ENCODE measurements around the gene SLC12A3. TPM values are rescaled to one million over a fixed set of nuclear protein-coding genes. Genes with fewer than 3 reads are reported as not detected.

SLC12A3 gene
- total RNA-seq, 1 donor from 2014 or later = not detected

DNA sequence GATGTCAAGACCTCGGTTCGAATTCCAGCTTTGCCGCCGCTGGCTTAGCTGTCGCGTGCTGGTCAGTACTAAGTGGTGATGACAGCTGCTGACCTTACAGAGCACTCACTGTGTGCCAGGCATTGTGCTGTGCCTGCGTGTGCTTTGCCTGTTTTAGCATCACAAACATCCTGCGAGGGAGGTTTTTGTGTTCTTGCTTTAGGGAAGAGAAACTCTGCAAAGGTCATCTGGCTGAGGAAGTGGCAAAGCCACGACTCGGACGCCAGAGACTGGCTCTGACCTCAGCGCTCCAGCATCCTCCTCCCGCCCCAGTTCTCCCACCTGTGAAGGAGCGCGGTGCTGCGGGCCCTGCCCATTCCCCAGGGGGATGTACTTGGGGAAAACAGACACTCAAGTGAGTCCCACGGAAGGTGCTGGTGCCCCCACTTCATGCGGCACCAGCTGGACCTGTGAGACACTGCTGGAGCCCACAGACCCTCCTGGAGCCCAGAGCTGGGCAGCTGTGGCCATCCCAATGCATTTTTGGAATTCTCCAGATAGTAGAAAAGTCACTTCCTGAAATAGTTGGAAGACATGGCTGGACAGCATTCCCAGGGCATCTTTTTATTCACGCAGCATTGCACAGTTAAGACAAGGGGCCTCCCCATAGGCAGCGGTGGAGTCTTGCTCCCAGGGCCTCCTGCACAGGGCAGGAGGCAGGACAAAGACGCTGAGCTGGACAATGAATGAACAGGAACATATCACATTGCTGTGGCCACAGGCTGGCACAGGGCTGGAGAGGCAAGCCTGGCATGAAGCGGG lies 47.0 kb downstream of the SLC12A3 start:
- intact Hi-C loops (cut with micrococcal nuclease) = no loop called here
- H3K27me3 Mint-ChIP-seq (ENCODE audit: insufficient read depth) = peaks cover 3% of the 10 kb centered on the region
- peaks cover 40% of the 10 kb centered on the region for H3K4me1 Mint-ChIP-seq (ENCODE audit: low read depth)
- H3K9me3 Mint-ChIP-seq = no peaks in the 10 kb centered on the region
- no peak overlapping the region for H3K4me3 Mint-ChIP-seq
- DNase-seq (ENCODE audit: low spot score) = no peak
- peak overlapping the region; percentile 13 for H3K27ac Mint-ChIP-seq
- no peaks in the 10 kb centered on the region for H3K36me3 Mint-ChIP-seq (ENCODE audit: low read depth)

GRCh38 chr16:56912746-56913708 lies 48.0 kb downstream of the SLC12A3 start:
- peaks cover 3% of the 10 kb centered on the region for H3K27me3 Mint-ChIP-seq (ENCODE audit: insufficient read depth)
- no peak for DNase-seq (ENCODE audit: low spot score)
- H3K36me3 Mint-ChIP-seq (ENCODE audit: low read depth) = peaks cover 5% of the 10 kb centered on the region
- intact Hi-C loops (cut with micrococcal nuclease) = no loop called here
- H3K27ac Mint-ChIP-seq = peak overlapping the region; percentile 13
- H3K4me3 Mint-ChIP-seq = no peak overlapping the region
- no peaks in the 10 kb centered on the region for H3K9me3 Mint-ChIP-seq
- H3K4me1 Mint-ChIP-seq (ENCODE audit: low read depth) = peaks cover 51% of the 10 kb centered on the region

DNA sequence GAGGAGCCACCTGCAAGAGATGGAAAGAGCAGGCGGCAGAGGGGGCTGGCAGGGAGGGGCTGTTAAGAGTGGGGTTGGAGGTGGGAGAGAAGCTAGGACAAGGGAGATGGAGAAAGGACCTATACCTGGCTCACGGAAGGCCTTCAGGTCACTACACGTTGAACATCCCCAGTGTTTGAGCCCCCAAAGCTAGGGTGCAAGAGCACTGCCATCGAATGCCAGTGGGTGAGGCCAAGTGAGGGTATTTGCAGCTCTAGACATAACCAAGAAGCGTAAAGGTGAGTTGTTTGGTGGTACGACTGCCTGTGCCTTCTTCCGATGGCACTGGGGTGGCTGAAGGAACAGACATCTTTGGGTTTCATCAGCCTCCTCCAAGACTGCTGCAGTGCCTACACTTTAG lies 49.9 kb downstream of the SLC12A3 start:
- no peak for DNase-seq (ENCODE audit: low spot score)
- Mint-ChIP-seq H3K27me3 (ENCODE audit: insufficient read depth) (no peaks in the 10 kb centered on the region), H3K36me3 (ENCODE audit: low read depth) (peaks cover 5% of the 10 kb centered on the region), H3K4me1 (ENCODE audit: low read depth) (peaks cover 63% of the 10 kb centered on the region), H3K9me3 (no peaks in the 10 kb centered on the region), H3K27ac (no peak overlapping the region), H3K4me3 (no peak overlapping the region)
- intact Hi-C loops (cut with micrococcal nuclease) = no loop called here

- DNase-seq (ENCODE audit: low spot score) = no peak
- Mint-ChIP-seq H3K4me3 (no peak overlapping the region), H3K4me1 (ENCODE audit: low read depth) (peaks cover 60% of the 10 kb centered on the region), H3K27me3 (ENCODE audit: insufficient read depth) (no peaks in the 10 kb centered on the region), H3K27ac (no peak overlapping the region), H3K9me3 (no peaks in the 10 kb centered on the region), H3K36me3 (ENCODE audit: low read depth) (peaks cover 5% of the 10 kb centered on the region)
- intact Hi-C loops (cut with micrococcal nuclease) = loop anchor here (2.0 kb wide), 2 partner anchors 23 to 49 kb away; no protein-coding TSS in a partner anchor
Observed at GRCh38 chr16:56915336-56916119, 50.5 kb downstream of the SLC12A3 start.

DNA sequence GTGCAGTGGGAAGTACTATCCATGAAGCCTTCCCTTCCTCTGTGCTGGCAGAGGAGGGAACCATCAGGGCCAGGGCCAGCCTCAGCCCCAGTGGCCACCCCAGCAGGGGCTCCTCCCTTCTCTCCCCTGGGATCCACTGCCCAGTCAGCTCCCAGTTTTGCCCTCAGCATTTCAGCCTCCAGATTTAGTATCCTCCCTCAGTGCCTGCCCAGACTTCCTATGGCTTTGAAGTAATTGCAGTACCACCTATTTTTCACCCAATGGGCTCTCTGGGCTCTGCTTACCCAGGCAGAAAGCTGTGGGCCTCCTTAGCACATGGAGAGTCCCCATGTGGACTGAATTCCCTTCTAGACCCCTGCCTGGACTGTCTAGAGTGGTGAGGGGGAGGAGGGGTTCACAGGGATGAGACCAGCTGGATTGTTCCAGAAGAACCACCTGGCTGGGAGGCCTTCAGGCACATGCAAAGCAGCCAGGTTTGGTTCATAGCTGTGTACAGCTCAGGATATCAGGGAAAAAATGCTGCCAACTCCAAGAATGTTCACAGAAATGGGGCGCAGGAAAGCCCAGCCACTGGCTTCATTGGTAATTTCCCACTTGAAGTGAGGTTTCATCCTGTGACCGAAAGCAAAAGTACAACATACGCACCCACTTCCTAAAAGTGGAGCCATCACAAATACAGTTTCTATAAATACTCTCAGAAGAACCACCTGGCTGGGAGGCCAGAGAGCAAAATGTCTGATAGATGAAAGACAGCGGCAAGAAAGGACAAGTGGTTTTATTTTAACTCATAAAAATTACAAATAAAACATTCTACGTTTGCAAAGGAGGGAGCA lies 51.8 kb downstream of the SLC12A3 start:
- intact Hi-C loops (cut with micrococcal nuclease) = loop anchor here (1.0 to 2.0 kb wide), 3 partner anchors 16 to 50 kb away; partner anchors contain the start of gene HERPUD1
- H3K9me3 Mint-ChIP-seq = no peaks in the 10 kb centered on the region
- H3K4me1 Mint-ChIP-seq (ENCODE audit: low read depth) = peaks cover 50% of the 10 kb centered on the region

GRCh38 chr16:56918467-56919012 lies 53.5 kb downstream of the SLC12A3 start:
- no peak for DNase-seq (ENCODE audit: low spot score)
- Mint-ChIP-seq H3K4me3 (no peak overlapping the region), H3K4me1 (ENCODE audit: low read depth) (peaks cover 37% of the 10 kb centered on the region), H3K27me3 (ENCODE audit: insufficient read depth) (no peaks in the 10 kb centered on the region), H3K9me3 (no peaks in the 10 kb centered on the region), H3K36me3 (ENCODE audit: low read depth) (peaks cover 8% of the 10 kb centered on the region), H3K27ac (no peak overlapping the region)
- intact Hi-C loops (cut with micrococcal nuclease) = no loop called here

More for the DNA sequence above, 51.8 kb downstream of the SLC12A3 start:
- Mint-ChIP-seq H3K36me3 (ENCODE audit: low read depth) (peaks cover 8% of the 10 kb centered on the region), H3K27ac (peak overlapping the region; percentile 93), H3K4me3 (peak overlapping the region; percentile 71), H3K27me3 (ENCODE audit: insufficient read depth) (no peaks in the 10 kb centered on the region)
- peak; percentile 43 for DNase-seq (ENCODE audit: low spot score)

DNA sequence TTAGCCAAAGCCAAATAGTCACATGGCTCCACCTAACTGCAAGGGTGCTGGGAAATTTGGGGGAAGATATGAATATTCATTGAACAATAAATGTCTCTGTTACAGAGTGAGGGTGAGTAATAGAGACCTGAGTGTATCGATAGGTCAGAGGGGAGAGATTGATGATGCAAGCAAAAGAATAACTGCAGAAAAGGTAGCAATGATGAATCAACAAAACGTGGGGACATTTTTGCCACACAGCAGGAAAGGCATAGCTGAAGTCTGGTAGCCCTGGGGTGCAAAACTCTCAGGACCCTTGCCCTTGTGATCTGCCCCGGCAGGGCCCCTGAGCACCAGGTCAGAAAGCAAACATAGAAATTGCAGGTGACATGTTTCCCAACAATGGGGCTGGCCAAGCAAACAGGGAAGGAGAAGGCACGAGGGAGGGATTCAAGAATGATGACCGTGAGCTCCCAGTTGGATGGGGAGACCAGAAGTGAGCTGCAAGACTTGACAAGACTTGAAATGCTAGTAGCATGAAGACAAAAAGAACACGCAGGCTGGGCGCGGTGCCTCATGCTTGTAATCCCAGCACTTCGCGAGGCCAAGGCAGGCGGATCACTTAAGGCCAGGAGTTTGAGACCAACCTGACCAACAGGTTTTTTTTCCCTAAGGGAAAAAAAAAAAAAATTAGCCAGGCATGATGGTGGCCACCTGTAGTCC lies 54.2 kb downstream of the SLC12A3 start:
- Mint-ChIP-seq H3K36me3 (ENCODE audit: low read depth) (peaks cover 8% of the 10 kb centered on the region), H3K27me3 (ENCODE audit: insufficient read depth) (no peaks in the 10 kb centered on the region), H3K9me3 (no peaks in the 10 kb centered on the region), H3K27ac (no peak overlapping the region), H3K4me1 (ENCODE audit: low read depth) (peaks cover 43% of the 10 kb centered on the region), H3K4me3 (no peak overlapping the region)
- intact Hi-C loops (cut with micrococcal nuclease) = no loop called here
- no peak for DNase-seq (ENCODE audit: low spot score)

DNA sequence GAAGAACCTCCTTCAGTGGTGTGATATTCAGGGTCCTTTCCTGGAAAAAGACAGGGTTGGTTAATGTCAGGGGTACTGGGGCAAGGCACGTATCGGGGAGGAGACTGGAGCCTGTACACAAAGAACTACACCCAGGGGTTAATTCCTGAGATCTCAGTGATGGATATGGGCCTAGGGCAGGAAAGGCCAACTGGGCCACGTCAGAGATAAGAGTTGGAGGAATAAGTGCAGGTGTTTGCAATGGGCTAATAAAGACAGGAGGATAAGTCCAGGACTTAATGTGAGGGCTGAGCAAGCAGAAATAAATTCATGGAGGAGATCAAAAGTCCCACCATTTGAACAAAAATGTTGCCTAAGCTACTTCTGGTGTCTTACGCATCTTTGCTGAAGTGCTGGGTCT lies 56.6 kb downstream of the SLC12A3 start:
- peaks cover 48% of the 10 kb centered on the region for H3K4me1 Mint-ChIP-seq (ENCODE audit: low read depth)
- no peaks in the 10 kb centered on the region for H3K9me3 Mint-ChIP-seq
- H3K4me3 Mint-ChIP-seq = no peak overlapping the region
- intact Hi-C loops (cut with micrococcal nuclease) = no loop called here
- H3K27me3 Mint-ChIP-seq (ENCODE audit: insufficient read depth) = no peaks in the 10 kb centered on the region
- H3K36me3 Mint-ChIP-seq (ENCODE audit: low read depth) = peaks cover 8% of the 10 kb centered on the region
- H3K27ac Mint-ChIP-seq = no peak overlapping the region
- no peak for DNase-seq (ENCODE audit: low spot score)

- intact Hi-C loops (cut with micrococcal nuclease) = no loop called here
Observed at GRCh38 chr16:56923481-56924091, 58.6 kb downstream of the SLC12A3 start.

GRCh38 chr16:56927471-56927870 lies 62.5 kb downstream of the SLC12A3 start:
- Mint-ChIP-seq H3K4me1 (ENCODE audit: low read depth) (peaks cover 24% of the 10 kb centered on the region), H3K4me3 (no peak overlapping the region), H3K27me3 (ENCODE audit: insufficient read depth) (no peaks in the 10 kb centered on the region), H3K27ac (no peak overlapping the region), H3K9me3 (no peaks in the 10 kb centered on the region), H3K36me3 (ENCODE audit: low read depth) (peaks cover 2% of the 10 kb centered on the region)
- no peak for DNase-seq (ENCODE audit: low spot score)
- intact Hi-C loops (cut with micrococcal nuclease) = no loop called here

More at GRCh38 chr16:56923481-56924091, 58.6 kb downstream of the SLC12A3 start:
- H3K27me3 Mint-ChIP-seq (ENCODE audit: insufficient read depth) = no peaks in the 10 kb centered on the region
- no peaks in the 10 kb centered on the region for H3K9me3 Mint-ChIP-seq
- H3K4me3 Mint-ChIP-seq = no peak overlapping the region
- peaks cover 6% of the 10 kb centered on the region for H3K36me3 Mint-ChIP-seq (ENCODE audit: low read depth)
- no peak overlapping the region for H3K27ac Mint-ChIP-seq
- no peak for DNase-seq (ENCODE audit: low spot score)
- peaks cover 28% of the 10 kb centered on the region for H3K4me1 Mint-ChIP-seq (ENCODE audit: low read depth)

DNA sequence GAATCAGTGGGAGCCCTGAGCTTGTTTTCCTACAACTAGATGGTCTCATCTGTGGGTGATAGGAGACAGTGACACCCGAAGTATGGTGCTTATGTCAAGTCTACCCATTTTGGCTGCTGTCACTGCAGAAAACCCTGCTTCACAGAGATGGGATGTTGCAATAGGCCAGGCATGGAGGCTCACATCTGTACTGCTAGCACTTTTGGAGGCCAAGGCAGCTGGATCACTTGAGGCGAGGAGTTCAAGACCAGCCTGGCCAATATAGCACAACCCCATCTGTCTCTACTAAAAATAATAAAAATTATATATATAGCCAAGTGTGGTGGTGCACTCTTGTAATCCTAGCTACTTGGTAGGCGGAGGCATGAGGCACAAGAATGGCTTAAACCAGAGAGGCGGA lies 64.6 kb downstream of the SLC12A3 start:
- no peak overlapping the region for H3K4me3 Mint-ChIP-seq
- no peaks in the 10 kb centered on the region for H3K27me3 Mint-ChIP-seq (ENCODE audit: insufficient read depth)
- peaks cover 19% of the 10 kb centered on the region for H3K36me3 Mint-ChIP-seq (ENCODE audit: low read depth)
- intact Hi-C loops (cut with micrococcal nuclease) = loop anchor here (2.0 to 10.0 kb wide), 7 partner anchors 15 to 1195 kb away; partner anchors contain the start of genes CCDC102A, CFAP20, CIAPIN1 and COQ9
- DNase-seq (ENCODE audit: low spot score) = no peak
- H3K9me3 Mint-ChIP-seq = no peaks in the 10 kb centered on the region
- H3K27ac Mint-ChIP-seq = no peak overlapping the region
- H3K4me1 Mint-ChIP-seq (ENCODE audit: low read depth) = peaks cover 23% of the 10 kb centered on the region
